ENCODE results near the gene RNF17.

DNA sequence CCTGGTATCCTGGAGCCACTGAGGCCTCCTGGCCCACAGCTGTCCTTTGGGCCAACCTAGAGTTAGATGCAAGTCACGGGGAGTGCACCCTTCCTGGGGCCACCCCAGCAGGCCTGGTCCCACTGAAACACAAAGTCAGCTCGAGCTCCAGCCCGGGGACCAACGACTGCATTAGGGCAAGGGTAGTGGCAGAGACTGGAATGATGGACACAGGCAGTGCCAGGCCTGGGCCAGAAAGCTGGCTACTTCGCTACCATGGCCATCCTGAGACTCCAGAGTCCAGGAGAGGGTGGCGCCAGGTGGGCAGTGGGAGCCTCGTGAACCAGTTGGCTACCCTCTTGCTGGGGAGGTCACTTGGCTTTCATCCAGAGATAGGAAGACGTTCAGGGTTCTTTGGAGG, 22.2 kb upstream of the RNF17 start:
- TF ChIP-seq, protein P1, sequence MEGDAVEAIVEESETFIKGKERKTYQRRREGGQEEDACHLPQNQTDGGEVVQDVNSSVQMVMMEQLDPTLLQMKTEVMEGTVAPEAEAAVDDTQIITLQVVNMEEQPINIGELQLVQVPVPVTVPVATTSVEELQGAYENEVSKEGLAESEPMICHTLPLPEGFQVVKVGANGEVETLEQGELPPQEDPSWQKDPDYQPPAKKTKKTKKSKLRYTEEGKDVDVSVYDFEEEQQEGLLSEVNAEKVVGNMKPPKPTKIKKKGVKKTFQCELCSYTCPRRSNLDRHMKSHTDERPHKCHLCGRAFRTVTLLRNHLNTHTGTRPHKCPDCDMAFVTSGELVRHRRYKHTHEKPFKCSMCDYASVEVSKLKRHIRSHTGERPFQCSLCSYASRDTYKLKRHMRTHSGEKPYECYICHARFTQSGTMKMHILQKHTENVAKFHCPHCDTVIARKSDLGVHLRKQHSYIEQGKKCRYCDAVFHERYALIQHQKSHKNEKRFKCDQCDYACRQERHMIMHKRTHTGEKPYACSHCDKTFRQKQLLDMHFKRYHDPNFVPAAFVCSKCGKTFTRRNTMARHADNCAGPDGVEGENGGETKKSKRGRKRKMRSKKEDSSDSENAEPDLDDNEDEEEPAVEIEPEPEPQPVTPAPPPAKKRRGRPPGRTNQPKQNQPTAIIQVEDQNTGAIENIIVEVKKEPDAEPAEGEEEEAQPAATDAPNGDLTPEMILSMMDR (IDR thresholded peaks at IDR 0.05): no peak
- TF ChIP-seq POLR2AphosphoS5 (IDR thresholded peaks at IDR 0.05): no peak
- TF ChIP-seq POLR2A (IDR thresholded peaks at IDR 0.05): no peak
